ENCODE data around the gene R3HDM4.
A peak's percentile ranks its signal among the peaks of the same experiment; 100 is the strongest.
"Not testable (repeated sequence)": the region's sequence is repeated elsewhere in the genome, so short reads cannot be mapped to it uniquely, and the experiment has no call there.

The R3HDM4 gene

DNA sequence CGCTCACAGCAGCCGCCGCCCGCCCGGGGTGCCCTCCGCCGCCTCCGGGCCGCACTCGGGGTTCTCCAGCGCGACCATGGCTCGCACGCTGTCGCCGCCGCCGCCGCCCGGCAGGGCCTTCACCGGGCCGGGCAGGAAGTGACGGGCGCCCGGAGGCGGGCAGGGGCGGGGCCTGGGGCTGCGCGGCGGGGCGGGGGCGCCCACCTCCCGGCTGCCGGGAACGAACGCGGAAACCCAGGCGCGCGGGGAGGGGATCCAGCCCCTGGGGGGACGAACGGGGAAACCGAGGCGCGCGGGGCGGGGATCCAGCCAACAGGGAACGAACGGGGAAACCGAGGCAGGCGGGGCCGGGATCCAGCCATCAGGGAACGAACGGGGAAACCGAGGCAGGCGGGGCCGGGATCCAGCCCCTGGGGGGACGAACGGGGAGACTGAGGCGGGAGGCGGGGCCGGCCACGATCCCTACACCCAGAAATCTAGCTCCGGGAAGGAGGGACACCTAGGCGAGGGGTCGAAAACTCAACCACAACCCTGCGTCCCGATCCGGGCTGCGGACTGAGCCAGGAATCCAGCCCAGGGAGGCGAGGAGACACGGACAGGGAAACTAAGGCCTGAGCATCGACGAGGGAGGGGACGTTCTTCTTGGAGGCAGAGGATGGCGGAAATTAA lies at the start of gene R3HDM4:
Gene R3HDM4 (minus strand): TSS at position 140 of the 669 bp plus-strand sequence. CDS start 62 bp downstream, at position 78.
- DNase-seq, result peak; percentile 86

DNA sequence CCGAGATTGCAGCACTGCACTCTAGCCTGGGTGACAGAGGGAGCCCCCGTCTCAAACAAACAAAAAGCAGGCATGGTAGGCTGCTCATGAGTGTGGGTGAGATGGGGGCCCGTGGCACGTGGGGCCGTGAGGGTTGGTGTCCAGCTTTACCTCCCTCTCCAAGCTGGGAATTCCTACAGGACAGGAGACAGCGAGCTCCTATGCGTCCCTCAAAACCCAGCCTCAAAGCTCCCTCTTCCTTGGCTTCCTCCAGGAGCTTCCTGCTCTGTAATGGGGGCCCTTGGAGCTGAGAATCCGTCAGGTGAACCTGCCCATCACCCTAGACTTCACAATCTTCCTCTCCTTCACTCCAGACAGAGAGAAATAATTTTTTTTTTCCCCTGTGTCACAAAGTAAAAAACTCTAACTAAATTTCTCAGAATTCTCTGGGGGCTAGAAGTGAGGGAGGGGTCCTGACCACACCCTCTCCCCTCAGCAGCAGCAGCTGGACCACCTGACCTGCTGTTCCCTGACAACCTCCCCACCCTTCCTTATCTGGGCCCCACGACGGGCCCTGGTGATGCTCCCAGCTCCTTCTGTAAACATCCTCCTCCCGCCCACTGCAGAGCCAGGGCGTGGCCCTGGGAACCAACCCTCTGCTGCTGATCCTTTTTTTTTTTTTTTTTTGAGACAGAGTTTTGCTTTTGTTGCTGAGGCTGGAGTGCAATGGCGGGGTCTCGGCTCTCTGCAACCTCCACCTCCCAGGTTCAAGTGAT lies 49.0 kb upstream of the R3HDM4 start:
- DNase-seq, result no peak

DNA sequence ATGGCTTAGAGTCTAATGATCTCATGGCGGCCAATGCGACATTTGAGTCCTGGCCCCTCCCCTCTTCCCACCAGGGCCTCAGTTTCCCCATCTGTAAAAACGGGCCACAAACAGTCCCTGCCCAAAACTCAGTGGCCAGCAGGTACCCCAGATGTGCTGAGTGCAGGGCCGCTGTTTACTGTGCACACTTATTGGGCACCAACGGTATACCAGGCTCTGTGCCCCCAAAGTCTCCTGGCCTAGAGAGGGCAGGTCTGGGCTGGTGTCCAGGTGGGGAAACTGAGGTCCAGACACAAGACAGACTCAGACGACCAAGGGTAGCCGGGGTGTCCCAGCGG lies 47.6 kb upstream of the R3HDM4 start:
- DNase-seq, result no peak

DNA sequence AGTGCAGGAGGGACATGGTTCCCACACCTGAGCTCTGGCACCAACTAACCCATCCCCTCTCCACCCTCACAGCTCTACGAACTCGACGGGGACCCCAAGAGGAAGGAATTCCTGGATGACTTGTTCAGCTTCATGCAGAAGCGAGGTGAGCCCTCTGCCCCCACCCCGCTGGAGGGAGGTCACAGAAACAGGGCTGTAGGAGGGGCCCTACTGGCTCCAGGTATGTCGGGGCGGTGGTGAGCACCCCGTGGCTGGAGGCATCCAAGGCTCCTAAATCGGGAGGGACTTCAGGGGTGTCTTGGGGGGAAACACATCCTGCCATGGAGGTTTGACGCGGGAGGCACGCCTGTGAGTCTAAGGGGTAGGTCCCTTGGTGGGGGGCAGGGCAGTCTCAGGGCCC lies 47.0 kb upstream of the R3HDM4 start:
- no peak for DNase-seq

DNA sequence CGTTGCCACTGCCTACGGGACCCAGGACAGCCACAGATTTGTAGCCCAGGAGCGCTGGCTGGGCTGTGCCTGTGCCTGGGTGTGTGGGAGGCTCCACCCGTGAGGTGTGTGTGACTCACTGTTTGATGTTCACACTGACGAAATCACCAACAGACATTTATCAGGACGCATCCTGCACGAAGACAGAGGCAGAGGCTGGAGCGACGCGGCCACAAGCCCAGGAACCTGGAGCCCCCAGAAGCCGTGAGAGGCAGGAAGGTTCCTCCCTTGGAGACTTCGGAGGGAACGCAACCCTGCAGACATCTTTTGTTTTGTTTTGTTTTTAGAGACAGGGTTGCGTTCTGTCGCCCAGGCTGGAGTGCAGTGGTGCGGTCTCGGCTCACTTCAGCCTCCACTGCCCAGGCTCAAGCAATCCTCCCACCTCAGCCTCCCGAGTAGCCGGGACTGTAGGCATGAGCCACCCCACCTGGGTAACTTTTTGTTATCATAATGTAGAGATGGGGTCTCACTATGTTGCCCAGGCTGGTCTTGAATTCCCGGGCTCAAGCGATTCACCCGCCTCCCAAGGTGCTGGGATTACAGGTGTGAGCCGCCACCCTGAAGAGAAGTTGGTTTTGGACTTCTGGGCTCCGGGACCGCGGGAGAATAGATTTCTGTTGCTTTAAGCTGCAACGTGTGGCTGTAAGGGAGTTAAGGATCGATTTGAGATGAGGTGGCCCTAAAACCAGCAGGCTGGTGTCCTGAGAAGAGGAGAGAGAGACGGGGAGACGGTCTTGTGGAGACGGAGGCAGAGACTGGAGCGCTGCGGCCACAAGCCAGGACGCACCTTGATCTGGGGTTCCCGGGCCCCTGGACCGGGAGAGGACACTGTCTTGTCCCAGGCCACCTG lies 46.2 kb upstream of the R3HDM4 start:
- peak; percentile 78 for DNase-seq

DNA sequence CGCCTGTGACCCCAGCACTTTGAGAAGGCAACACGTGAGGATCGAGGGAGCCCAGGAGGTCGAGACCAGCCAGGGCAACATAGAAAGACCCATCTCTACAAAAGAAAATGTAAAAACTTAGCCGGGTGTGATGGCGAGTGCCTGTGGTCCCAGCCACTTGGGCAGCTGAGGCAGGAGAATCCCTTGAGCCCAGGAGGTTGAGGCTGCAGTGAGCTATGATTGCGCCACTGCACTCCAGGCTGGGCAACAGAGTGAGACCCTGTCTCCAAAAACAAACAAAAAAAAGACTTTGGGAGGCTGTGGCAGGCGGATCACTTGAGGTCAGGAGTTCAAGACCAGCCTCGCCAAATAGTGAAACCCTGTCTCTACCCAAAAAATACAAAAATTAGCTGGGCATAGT lies 44.6 kb upstream of the R3HDM4 start:
- DNase-seq, result not testable (repeated sequence)

DNA sequence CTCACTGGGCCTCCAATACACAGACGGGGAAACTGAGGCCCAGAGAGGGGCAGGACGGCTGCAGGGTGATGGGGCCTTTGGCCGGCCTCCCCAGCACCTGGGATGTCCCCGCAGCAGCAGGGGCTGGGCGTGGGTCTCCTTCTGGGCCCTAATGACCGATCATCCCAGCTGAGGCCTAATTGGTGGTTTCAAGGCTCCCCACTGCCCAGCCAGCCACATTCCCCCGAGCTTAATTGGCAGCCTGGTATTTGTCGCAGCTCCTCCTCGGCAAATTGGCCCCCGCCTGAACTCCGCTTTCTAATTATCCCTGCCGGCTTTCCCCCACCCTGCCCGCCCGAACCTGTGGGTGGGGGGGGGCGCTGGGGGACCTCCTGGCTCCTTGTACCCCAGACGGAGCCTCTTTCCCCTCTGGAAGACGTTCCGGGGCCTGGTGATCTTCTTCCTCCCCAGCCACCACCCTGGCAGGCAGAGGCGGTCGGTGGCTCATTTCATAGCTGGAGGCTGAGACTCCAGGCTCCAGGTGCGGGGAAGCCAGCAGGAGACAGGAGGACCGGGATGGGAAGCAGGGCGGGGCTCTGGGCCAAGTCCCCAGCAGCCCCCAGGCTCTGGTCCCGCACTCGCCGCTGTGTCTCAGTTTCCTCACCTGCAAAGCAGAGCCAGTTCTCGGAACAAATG lies 43.9 kb upstream of the R3HDM4 start:
- no peak for DNase-seq

DNA sequence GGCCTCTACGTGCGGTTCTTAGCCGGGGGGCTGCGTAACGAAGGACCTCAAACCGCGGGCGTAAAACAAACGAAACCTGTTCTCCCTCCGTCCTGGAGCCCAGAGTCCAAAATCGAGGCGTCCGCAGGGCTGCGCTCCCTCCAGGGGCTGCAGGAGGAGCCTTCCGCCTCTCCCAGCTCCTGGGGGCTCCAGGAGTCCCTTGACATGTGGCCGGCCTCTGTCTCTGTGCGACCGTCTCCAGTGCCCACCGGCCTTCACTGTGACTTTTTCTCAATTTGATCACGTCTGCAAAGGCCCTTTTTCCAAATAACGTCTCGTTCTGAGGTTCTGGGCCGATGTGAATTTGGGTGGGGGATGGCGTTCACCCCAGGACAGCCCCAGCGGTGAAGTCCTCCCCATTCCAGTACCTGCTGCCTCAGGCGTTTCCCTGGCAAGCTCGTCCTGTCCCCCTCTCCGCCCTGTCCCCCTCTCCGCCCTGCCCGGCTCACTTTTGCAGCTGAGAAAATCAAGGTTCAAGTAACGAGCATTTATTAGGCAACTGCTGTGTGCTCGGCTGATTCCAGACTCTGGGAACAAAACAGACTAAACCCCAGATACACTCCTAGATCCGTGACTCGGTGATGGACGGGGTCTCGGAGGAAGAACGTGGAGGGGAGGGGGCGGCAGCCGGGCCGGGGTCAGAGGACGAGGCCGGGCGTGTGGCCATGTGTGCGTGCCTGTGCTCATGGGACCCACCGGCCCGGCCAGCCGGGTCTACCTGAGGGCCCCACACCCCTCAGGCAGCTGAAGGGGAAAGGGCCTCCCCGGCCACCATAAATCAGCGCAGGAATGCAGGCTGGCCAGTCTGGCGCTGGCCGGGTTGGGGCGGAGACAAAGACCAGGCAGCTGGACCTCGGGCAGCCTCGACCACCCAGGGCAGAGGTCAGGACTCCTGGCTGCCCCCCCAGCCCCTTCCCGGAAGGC lies 43.1 kb upstream of the R3HDM4 start:
- DNase-seq, result no peak

DNA sequence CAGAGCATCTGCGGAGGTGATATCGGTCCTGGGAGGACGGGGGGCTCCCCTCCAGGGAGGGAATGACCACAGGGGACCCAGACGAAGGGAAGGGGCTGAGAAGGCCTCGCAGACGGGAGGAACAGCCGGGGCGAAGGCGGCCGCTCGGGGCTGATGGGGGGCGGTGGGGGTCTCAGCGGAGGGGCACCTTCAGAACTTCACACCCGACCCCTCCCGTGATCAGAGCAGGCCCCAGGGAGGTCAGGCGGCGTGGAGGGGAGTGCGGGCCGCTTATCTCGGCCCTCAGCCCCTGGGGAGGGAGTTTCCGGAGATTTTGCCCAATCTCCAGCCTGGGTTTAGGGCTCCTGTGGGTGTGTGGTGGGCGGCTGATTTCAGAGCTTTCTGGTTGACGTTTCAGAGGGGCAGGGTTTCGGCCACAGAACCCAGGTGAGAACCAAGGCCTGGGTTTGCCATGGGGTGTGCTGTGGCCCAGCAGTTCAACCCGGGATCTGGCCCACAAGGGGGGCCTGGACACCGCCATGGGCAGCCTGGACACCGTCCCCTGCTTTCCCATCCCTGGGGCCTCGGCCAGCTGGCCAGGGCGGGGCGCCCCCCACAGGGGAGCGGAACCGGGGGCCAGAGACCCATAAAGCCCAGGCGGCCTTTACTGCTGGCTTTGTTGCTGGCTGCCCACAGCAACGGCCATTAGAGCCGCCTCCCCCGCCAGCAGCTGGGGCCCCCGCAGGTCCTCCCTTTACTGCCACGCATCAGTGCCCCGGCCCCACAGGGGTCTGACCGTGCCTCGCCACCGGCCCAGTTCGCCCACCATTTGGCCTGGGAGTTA lies 41.9 kb upstream of the R3HDM4 start:
- DNase-seq, result no peak

DNA sequence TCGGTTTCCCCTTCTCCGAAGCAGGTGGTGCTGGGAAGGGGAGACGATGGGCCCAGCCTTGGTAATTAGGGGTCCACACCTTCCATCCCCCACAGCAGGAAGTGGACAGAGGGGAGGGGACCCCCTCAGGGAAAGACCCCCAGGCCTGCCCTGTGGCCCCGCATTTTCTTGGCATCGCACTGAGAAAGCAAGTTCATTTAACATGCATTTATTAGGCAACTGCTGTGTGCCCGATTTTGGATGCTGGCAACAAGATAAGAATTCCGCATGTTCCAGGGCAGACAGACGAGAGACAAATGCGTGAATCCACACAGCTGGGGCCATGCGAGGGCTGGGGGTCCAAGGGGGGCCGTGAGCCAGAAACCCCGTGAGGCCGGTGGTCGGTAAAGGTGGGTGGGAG lies 41.3 kb upstream of the R3HDM4 start:
- no peak for DNase-seq

DNA sequence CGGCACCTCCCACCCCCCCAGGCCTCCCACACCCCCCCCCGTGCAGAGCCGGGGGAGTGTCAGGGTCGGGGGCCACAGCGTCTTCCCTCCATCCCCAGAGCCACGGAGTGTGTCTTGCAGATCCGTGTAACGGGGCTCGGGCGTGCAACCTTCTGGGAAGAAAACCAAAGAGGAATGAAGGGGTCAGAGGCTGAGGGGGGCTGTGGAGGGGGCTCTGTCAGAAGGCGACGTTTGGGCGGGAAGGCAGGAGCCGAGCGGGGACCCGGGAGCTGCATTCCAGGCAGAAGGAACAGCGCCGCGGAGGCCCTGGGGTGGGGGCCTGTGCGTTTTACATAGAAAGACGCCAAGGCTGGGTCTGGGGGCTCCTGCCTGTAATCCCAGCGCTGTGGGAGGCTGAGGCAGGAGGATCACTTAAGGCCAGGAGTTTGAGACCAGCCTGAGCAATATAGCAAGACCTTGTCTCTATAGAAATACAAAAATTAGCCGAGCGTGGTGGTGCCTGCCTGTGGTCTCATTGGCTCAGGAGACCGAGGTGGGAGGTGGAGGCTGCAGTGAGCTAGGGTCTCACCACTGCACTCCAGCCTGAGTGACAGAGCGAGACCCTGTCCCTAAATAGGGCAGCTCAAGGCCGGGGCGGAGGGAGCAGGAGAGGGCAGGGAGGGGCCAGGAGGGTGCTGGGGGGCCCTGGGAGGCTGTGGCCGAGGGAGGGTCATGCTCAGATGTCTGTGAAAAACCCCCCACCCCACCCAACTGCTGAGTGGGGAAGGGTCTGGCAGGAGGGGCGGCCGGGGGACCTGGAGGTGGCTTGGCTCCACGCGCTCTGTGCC lies 40.6 kb upstream of the R3HDM4 start:
- DNase-seq, result no peak

DNA sequence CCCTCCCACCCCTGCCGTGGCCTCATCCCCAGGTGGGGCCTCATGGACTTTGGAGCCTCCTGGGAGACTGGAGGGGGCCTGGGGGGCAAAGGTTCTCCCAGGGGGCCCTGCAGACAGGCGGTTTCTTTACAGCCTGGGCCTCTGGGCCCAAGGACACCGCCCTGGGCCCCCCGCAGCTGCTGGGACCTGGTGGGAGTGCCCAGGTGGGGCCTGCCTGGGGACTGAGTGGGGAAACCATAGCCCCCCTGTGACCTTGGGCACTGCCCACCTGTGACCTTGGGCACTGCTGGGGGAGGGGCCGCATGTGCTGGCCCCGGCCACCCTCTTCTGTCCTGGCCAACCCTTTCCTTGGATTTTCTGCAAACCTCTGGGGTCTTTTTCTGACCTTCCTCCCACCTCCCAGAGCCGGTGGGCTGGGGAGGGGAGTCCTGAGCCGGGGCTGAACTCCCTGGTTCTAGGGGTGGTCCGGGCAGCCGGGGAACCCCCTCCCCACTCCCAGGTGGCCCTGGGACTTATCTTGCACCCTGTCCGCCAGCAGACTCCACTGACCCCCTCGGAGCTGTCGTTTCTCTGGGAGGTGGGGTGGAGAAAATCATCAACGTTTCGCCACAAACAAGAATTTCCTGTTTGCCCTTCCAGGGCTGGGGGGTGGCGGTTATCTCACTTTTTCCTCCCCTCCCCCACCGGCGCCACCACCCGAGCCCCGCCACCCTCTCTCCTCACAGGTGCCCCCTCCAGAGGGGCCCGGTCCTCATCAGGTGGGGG lies 39.8 kb upstream of the R3HDM4 start:
- no peak for DNase-seq

DNA sequence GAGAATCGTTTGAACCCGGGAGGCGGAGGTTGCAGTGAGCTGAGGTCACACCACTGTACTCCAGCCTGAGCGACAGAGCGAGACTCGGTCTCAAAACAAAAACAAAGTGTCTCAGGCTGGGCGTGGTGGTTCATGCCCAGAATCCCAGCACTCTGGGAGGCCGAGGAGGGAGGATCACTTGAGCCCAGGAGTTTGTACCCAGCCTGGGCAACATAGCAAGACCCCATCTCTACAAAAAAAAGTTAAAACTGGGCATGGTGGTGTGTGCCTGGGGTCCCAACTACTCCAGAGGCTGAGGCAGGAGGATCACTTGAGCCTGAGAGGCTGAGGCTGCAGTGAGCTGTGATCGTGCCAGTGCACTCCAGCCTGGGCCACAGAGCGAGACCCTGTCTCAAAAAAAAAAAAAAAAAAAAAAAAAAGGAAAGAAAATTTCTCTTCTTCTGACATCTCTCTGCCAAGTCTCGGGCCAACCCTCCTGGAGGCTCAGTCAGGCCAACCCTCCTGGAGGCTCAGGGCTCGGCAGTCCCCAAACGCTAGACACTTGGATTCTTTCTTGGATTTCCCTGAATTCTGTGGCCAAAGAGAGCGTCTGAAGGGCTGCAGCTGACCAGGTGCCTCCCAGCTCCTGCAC lies 39.1 kb upstream of the R3HDM4 start:
- no peak for DNase-seq

DNA sequence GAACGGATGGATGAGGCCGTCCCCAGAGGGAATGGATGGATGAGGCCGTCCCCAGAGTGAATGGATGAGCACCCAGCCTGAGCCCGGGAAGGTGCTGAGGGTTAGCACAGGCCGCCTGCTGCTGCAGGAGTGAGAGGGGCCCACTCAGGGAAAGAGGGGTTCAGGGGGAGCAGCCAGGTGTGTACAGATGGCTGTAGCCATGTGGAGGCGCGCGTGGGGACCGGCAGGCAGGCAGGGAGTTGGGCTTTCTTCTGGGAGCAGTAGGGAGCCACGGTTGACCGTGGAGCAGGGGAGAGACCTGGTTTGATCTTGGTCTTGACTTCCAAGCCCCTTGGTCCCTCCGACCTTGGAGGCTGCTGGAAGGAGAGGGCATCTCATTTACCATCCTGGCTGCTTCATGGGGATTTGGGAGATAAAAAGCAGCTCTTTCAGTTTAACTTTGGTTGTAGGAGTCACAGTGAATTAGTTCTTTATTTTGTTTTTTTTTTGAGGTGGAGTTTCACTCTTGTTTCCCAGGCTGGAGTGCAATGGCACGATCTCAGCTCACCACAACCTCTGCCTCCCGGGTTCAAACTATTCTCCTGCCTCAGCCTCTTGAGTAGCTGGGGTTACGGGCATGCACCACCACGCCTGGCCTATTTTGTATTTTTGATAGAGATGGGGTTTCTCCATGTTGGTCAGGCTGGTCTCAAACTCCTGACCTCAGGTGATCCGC lies 37.5 kb upstream of the R3HDM4 start:
- no peak for DNase-seq

DNA sequence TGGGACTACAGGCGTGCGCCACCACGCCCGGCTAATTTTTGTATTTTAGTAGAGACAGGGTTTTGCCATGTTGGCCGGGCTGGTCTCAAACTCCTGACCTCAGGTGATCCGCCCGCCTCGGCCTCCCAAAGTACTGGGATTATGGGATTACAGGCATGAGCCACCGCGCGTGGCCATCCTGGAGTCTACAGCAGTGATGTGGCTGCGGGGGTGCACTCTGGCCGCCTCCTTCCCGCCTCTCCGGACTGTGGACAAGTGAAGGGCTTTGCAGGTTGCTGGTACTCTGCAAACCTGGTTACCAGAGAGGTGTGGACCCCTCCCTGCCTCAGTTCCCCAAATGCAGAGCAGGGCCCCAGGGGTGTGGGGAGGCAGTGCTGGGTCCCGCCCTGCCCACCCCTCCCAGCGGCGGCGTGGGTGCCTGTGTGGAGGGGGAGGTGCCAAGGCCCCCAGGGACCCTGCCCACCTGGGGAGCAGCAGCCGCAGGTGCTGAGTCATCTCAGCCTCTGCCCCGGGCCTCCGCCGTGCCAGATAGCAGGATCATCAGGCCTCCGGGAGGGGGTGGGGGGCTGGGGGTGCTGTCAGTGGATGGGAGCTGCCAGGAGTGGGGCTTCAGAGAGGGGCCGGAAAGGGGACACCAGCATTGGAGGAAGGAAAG lies 36.0 kb upstream of the R3HDM4 start:
- DNase-seq, result no peak

DNA sequence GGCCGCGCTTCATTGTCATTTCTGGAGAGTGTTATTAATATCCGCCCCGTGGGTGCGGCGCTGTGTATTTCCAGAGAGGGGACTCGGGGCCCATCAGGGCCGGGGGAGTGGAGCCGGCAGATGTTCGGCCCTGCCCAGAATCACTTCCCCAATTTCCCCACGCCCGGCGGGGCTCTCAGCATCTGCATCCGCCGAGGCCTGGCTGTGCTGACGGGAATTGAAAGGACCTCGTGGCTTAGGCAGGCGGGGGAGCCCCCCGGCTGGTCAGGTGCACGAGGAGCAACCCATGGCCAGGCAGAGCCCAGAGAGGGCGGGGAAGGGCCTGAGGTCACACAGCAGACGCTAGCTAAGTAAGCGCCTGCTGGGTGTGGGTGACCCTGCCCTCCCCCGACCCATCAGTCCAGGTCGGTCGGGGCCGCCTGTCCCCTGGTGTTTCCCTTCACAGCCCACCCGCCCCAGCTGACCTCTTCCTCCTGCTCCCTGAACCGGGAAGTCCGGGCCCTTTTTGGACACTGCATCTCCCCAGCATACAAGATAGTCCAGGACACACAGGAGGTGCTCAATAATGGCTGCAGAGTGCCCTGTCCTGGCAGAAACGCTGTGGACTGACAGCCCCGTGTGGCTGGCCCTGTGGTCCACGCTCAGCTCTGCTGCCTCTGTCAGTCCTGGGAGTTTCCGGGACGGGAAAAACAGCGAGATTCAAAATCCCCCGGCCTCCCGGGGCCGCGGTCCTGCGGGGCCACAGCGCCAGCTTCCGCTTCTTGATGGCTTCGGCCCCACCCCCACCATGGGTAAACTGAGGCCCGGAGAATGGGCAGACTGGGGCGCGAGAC lies 34.9 kb upstream of the R3HDM4 start:
- no peak for DNase-seq
